HG02885 (cell line): ENCODE results near the gene ANXA6.

ENCODE experiments used
- ATAC-seq: cut with Tn5 transposase; IDR thresholded peaks from one replicate; pipeline ENCODE4 v1.9.1; 2021; ENCODE audit warnings: mild to moderate bottlenecking; ENCODE audit not compliant: unreplicated experiment, poor library complexity

The ANXA6 gene

DNA sequence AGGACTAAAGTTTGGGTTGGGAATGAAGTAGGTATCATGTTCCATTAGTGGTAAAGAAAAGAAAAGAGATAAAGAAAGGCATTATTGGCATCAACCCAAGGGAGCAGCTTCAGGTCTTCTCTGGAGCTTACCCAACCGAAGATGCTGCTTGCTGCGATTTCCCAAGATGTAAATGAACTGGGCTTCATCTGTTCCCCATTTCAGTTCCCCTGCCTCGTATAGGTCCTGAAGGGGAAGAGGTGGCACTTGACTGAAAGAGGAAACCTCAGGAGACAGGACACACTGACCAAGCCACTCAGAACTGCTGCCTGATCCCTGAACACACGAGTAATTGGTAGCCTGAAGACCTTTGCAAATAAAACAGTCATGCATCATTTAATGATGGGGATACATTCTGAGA is 24.6 kb downstream of the ANXA6 start:
- ATAC-seq: no peak

DNA sequence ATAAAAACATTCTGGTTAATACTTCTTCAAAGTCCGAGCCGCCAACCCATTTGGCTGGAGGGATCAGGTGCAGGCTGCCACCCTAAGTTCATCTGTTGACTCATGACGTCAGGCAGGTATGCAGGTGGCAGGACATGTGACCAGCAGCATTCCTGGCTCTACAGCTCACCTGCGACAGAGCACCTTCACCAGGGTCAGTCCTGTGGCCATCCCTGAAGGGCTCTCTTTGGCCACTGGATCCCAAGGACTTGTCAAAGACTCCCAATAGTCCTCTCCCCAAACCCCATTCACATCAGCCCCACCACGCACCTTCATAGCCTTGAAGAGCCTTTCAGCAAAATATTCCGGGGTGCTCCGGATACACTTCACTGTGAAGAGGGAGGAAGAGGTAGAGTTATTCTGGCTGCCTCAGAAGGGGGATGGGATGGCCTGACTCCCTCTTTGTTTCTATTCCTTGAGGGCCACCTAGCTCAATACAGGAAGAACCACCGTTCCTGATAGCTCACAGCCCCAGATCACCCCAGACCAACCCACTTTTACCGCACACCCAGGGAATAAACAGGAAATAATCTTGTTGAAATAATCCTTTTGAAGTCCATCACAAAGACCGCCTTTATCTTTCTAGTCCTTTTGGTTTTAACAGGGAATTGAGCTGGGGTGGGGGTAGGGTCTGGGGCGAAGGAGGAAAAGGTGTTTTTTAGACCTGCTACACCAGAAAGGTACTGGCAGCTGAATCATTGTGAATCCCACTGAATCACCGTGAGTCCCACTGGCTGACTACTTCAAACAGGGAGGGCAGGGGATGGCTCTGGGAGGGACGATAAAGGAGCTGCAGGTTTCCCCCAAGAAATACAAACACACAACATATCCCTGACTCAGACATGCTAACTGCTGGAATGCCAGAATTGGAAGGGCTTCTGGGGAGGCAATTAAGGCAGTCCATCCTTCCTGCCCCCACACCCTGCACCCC is 26.4 kb downstream of the ANXA6 start:
- no peak for ATAC-seq

DNA sequence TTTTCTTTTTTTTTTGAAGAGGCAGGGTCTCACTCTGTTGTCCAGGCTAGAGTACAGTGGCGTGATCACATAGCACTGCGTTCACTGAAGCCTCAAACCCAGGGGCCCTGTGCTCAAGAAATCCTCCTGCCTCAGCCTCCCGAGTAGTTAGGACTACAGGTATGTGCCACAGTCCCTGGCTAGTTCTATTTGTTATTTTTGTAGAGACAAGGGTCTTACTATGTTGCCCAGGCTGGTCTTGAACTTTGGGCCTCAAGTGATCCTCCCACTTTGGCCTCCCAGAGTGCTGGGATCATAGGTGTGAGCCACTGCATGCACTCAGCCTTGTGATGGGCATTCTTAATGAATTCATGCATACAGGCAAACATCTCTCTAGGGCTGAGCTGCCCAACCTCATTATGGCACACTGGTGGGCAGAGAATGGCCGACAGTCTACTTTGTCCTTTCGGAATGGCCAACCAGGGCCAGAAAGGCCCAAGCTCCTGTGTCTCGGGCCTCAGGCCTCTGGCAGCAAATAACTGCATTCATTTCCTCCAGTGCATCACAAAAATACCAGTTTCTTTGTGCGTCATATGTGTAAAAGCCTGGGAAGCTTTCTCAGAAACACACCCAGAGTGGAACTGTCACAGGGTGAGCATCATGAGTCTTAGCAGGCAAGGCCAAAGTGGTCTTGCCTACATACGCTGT is 27.2 kb downstream of the ANXA6 start:
- ATAC-seq: no peak

DNA sequence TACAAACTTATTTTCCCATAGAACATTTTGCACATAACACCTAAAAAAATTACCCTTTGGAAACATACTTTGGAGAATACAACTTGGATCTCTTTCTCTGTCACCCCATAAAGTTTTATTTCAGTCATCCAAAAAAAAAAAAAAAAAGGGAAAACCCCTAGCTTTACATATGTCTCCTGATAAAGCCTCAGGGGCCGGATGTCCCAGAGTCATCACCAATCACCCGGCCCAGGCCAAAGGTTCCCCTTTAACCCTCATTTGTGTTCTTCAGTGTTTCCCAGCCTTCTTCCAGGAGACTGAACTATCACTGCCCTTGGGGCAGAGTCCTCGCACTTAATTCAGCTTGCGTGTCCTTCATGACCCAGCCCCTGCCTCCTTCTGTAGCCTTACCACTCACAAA is 28.8 kb downstream of the ANXA6 start:
- ATAC-seq: no peak

DNA sequence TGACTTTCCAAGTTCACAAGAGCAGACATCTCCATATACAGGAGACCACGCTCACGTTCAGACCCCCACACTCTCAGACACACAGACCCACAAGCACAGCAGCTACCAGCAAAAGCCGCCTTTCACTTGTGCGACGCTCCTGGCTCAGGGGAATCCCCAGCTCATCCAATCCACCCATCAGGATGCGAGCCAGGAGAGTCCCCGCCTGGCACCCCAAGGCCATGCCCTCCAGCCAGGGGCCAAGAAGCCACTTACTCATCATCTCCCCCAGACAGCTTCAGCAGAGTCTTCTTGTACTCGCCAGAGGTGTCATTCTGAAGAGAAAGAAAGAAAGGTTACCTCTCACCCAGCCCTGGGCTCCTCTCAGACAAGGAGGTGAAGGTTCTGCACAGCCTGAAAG is 29.7 kb downstream of the ANXA6 start:
- no peak for ATAC-seq

- ATAC-seq: peak; percentile 34
Measured at GRCh38 chr5:151126199-151126645, 31.4 kb downstream of the ANXA6 start.

DNA sequence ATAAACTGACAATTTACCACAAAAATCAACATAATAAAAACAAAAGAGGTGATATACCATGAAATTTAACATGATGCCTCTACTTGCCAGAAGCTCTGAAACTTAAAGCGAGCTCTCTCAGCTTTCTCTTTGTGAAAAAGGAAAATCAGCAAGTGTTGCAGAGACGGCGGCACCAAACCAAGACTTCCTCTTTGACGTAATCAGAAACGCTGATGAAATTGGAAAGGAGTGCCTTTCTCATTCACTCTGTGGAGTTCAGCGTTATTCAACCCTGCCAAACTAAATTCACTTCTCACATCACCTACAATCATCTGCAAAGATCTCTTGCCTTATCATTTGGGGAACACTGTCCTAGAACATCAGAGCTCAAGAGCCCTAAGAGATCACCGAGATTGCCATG is 32.2 kb downstream of the ANXA6 start:
- ATAC-seq: peak; percentile 26

DNA sequence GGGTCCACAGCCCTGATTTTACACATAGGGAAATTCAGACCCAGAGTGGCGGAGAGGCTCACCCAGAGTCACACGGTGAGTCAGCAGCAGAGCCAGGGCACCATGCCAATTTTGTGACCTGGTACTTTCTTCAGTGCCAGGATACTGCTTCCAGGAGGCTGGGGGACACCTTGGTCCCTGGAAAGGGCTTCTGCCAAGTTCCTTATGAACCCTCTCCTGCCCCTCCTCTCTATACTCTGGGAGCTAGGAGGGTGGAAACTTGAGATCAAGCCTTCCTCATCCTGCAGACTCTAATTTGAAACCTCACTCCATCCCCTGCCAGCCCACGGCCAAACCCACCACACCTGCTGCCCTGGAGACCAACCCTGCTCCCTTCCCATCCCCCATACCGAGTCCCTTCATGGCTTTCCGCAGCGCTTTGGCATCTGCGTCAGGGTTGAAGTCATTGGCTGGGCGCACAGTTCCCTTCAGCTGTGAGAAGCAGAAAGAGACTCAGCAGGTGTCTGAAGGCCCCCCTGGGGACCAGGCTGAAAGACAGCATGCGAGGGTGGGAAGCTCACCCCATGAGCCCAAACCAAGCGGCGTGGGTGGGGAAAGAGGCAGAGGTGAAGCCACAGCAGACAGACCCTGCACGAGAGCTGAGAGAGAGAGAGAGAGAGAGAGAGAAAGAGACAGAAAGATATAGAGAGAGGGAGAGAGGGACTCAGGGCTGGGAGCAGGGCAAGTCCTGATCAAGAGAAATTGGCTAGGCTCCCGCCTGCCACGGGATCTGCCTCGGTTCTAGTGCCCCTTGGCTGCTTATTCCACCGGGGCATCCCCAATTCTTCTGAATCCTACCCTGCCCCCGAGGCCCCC is 33.5 kb downstream of the ANXA6 start:
- peak; percentile 87 for ATAC-seq

- no peak for ATAC-seq
Measured at GRCh38 chr5:151122828-151123227, 34.8 kb downstream of the ANXA6 start.

- no peak for ATAC-seq
Measured at GRCh38 chr5:151121665-151122064, 35.9 kb downstream of the ANXA6 start.

- ATAC-seq: no peak
Measured at GRCh38 chr5:151121095-151121494, 36.5 kb downstream of the ANXA6 start.

DNA sequence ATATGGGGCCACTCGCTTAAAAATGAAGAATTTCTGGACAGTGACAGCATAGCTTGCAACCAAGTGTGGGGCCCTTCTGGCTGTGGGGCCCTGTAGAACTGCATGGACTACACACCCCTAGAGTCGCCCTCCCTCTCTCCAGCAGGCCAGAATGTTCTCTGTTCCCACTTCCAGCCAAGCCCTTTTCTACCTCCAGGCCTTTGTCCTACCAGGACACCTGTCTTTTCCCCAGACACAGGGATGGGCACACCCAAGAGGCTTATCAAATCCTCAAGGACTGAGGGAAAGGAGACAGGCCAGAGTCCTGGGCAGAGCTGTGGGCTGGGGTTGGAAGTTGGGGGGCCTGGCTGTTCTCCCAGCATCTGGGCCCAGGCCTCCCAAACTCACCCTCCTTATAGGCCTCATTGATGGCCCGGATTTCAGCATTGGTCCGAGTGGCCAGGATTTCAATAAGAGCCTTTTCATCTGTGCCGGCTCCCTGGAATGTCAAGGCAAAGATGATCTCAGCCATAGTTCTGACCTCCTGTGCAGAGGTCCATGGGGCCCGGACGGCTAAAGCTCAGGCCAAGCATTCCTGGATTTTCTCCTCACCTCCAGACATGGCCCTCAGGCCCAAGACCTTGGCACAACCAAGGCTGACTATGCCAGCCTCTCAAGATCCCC is 38.5 kb downstream of the ANXA6 start:
- no peak for ATAC-seq

- peak; percentile 49 for ATAC-seq
Measured at GRCh38 chr5:151115272-151115905, 42.2 kb downstream of the ANXA6 start.

- no peak for ATAC-seq
Measured at GRCh38 chr5:151113651-151114050, 43.9 kb downstream of the ANXA6 start.

GRCh38 chr5:151110992-151111391 is 46.6 kb downstream of the ANXA6 start:
- ATAC-seq: peak; percentile 46

- ATAC-seq: peak; percentile 42
Measured at GRCh38 chr5:151110122-151110681, 47.4 kb downstream of the ANXA6 start.

- no peak for ATAC-seq
Measured at GRCh38 chr5:151108566-151108965, 49.0 kb downstream of the ANXA6 start.

GRCh38 chr5:151107738-151108520 is 49.6 kb downstream of the ANXA6 start:
- ATAC-seq: no peak
